LNCaP clone FGC (cell line): ENCODE results near the gene GPSM1.

Source experiments
- DNase-seq: peaks from one replicate; pipeline ENCODE4 v3.0.0-alpha.2; 2011; ENCODE audit warnings: low read depth
- H3K4me3 ChIP-seq: 2 replicates; pipeline ENCODE4 v1.5.1; 2011; ENCODE audit warnings: mild to moderate bottlenecking, low read depth, low read length, control low read depth
- CTCF ChIP-seq: IDR thresholded peaks from 2 replicates; pipeline ENCODE4 v1.5.1; 2012; ENCODE audit warnings: mild to moderate bottlenecking; ENCODE audit not compliant: control insufficient read depth, insufficient read depth; ENCODE audit errors: extremely low read depth

Gene GPSM1

DNA sequence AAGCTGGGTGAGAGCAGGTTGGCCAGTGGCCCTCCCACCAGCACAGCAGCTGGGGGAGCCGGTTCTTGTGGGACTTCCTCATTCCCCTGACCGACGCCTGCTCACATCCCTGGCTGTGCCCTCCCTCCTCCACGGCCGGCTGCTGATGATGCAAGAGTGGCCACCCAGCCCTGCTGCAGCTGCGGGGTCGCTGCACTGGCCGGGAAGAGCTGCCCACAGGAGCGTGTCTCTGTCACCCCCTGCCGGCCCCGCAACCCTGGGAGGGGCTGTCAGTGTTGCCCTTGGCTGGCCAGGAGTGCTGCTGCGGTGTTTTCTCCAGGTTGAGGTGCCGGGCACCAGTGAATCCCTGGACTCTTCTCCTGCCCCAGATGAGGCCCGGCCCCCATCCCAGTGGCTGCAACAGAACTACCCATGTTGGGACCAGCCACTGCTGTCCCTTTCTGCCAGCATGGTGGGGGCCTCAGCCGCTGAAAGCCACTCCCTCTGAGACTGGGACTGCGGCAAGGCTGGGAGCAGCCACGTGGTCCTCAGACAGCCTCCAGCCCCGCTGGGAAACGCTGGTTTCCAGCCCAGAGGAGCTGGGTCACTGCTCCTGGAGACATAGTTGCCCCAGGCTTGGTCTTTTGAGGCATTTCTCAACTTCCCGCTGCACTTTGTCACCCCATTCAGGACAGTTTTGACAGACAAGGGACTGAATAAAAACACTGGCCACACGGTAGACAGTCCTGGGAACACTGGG is 45.4 kb downstream of the GPSM1 start:
- H3K4me3 ChIP-seq: no peak overlapping the region
- TF ChIP-seq CTCF: 0 out of 2 replicates have a peak, but pooled peaks have one; percentile 6
- DNase-seq: peak; percentile 38

DNA sequence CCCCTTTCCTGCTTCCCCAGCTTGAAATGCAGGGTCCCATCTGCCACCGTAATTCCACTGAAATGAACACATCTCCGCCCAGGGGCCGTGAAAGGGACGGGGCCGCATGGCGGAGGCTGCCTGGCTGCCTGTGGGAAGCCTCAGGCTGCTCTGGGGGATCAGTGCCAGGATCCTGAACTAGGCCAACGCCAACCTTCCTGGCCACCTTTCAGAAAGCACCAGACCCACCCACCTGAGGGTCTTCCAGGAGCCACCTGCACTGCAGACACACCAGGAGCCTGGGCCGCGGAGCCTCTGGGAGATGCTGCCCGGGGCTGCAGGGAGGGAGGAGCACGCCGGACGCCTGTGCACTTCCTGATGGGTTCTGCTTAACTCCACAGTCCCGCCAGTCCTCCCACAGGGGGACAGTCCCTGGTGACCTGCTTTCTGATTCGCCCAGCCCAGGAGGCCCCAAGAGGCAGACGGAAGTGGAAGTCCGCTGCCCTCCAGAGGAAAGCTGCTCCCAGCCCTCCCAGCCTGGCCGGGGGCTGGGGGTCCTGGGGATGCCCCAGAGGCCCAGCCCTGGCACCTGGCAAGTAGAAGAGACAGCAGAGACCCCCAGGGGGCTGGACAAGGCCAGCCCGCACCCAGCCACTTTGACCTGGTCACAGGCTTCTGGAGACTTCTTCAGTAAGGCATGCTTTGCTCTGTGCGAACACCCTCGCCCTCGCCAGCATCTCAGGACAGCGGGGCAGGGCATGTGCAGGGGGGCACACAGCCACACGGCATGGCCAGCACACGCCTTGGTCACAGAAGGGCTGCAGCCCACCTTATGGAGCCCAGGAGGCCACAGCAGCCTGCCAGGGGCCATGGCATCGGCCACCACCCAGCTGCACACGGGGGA is 46.2 kb downstream of the GPSM1 start, which contains the start of gene CARD9:
Gene CARD9, minus strand, starts transcription at position 370 of the 883 bp plus-strand sequence. CDS start 1,591 bp downstream, outside the sequence.
- H3K4me3 ChIP-seq: no peak within 1 kb of the TSS
- DNase-seq: no peak
- no peak for TF ChIP-seq CTCF

DNA sequence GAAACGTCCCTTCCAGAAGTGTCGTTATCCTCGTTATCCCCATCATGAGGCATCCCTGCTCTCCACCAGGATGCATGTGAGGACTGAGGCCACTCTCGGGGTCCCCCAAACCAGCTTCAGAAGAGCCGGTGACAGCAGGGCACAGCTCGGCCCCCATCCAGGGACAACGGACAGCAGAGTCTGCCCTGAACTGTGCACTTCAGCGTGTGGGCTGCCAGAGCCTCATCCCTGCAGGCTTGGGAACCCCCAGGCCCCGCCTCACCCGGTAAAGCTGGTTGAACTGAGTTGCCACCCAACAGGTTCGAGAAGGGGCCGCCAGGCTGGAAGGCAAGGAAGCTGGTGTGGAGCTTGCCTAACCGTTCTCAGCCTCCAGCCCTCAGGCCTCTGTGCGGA is 46.8 kb downstream of the GPSM1 start:
- no peak for DNase-seq
- TF ChIP-seq CTCF: no peak
- H3K4me3 ChIP-seq: no peak overlapping the region

DNA sequence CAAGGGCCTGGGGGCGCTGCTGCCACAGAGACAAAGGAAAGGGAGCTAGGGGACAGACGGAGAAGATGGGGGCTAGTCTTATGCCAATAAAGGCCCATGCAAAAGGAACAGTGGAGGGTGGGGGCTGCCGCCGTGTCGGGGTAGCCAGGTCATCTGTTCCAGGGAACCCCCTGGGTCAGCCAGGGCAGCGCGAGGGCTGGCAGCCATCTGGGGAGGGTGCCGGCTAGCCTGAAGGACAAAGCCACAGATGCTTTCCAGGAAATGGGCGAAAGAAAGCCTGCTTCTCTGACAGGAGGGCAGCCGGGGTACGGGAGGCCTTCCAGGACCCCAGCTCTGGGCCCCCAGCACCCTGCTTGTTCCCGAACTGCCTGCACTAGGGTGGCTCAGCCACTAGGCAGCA is 47.8 kb downstream of the GPSM1 start:
- DNase-seq: no peak
- TF ChIP-seq CTCF: no peak
- H3K4me3 ChIP-seq: no peak overlapping the region

DNA sequence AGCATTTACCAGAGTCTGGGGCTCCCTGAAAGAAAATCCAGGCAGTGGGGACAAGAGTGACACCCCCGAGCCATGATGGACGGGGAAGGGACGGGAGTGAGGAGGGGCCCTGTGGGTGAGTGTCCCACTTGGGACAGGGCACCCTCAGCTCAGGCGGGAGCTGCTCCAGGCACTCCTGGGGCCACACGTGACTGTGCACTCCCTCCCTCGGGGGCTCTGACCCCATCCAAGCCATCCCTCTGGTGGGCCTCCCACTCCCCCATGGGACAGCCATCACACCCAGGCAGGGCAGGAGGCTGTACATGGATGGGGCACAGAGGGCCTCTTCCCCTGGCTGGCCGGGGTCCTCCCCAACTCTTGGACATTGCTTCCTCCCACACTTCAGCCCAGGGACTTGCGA is 49.1 kb downstream of the GPSM1 start:
- no peak for TF ChIP-seq CTCF
- no peak overlapping the region for H3K4me3 ChIP-seq
- no peak for DNase-seq

- no peak for TF ChIP-seq CTCF
- H3K4me3 ChIP-seq: no peak overlapping the region
- no peak for DNase-seq
Observed at GRCh38 chr9:136377341-136378169, 50.2 kb downstream of the GPSM1 start.
